Measurements from ENCODE around the gene NHLH2. TPM values are rescaled to one million over a fixed set of nuclear protein-coding genes. Genes with fewer than 3 reads are reported as not detected.

NHLH2 gene
- total and polyA plus RNA-seq, 2 experiments from 2014 or later = 0.02 TPM; not detected in 1

DNA sequence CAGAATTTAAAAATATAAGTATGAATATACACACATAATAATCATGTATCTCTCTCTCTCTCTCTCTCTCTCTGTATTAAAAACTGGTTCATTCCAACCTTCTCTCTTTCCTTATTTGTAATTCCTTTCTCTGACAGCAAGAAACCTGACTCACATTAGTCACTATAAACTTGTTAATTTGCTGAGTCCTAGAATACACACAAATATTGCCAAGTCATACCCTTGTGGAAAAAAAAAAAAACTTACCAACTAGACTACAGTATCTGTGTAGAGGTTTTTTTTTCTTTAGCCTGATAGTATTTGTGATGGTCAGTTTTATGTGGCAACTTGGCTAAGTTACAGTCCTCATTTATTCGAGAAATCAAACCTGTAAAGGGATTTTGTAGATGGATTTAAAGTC, 26.3 kb upstream of the NHLH2 start:
- Histone ChIP-seq H3K4me2 (no peak overlapping the region), H3K4me1 (ENCODE audit: insufficient read depth) (no peaks in the 10 kb centered on the region), H3K9me3 (ENCODE audit: low read depth) (no peaks in the 10 kb centered on the region), H4K20me1 (ENCODE audit: insufficient read depth, poor library complexity, severe bottlenecking) (no peaks in the 10 kb centered on the region), H2AFZ (no peak overlapping the region), H3K9me2 (replicated peaks; ENCODE audit: insufficient read depth) (no peaks in the 10 kb centered on the region), H3K27me3 (no peaks in the 10 kb centered on the region), H3K27ac (no peak overlapping the region), H3K4me3 (no peak overlapping the region), H3K36me3 (replicated peaks; ENCODE audit: insufficient read depth, low read depth) (no peaks in the 10 kb centered on the region), H3K79me2 (no peaks in the 10 kb centered on the region)
- DNase-seq (ENCODE audit: low spot score) = no peak
- WGBS (ENCODE audit: low lambda C conversion rate, missing lambda C conversion rate) = 69% methylated on average over 1 of the region's 1 CpG
- no peak for TF ChIP-seq EZH2phosphoT487 (IDR thresholded peaks at IDR 0.05; ENCODE audit: low read depth, severe bottlenecking, unreplicated experiment)
- no peak for TF ChIP-seq EZH2 (IDR thresholded peaks at IDR 0.05; ENCODE audit: borderline replicate concordance)
- TF ChIP-seq, protein P1, sequence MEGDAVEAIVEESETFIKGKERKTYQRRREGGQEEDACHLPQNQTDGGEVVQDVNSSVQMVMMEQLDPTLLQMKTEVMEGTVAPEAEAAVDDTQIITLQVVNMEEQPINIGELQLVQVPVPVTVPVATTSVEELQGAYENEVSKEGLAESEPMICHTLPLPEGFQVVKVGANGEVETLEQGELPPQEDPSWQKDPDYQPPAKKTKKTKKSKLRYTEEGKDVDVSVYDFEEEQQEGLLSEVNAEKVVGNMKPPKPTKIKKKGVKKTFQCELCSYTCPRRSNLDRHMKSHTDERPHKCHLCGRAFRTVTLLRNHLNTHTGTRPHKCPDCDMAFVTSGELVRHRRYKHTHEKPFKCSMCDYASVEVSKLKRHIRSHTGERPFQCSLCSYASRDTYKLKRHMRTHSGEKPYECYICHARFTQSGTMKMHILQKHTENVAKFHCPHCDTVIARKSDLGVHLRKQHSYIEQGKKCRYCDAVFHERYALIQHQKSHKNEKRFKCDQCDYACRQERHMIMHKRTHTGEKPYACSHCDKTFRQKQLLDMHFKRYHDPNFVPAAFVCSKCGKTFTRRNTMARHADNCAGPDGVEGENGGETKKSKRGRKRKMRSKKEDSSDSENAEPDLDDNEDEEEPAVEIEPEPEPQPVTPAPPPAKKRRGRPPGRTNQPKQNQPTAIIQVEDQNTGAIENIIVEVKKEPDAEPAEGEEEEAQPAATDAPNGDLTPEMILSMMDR (IDR thresholded peaks at IDR 0.05; ENCODE audit: poor library complexity) = no peak

DNA sequence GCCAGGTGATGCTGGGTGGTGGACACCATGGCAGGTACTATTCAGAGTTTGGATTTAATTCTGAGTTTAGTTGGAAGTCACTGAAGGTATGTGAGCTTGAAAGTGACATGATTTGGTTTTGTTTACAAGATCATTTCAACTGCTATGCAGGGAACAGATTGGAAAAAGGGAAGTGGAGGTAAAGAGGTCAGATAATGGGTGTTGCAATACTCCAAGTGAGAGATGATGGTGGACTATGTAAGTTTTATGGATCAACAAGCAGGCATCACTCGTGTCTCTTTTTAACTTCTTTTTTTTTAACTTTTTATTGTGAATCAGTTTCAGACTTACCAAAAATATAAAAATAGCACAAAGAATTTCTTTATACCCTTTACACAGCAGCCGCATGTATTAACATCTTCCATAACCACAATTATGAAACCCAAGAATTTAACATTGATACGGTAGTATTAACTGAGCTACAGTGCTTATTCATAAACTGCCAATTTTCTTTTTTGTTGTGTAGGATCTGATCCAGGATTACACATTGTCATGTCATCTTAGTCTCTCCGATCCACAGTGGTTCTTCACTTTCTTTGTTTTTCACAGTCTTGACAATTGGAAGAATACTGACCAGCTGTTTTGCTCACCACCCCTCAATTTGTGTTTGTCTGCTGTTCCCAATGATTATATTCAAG, 24.9 kb upstream of the NHLH2 start:
- Histone ChIP-seq H3K4me3 (no peak overlapping the region), H3K27me3 (no peaks in the 10 kb centered on the region), H3K9me2 (replicated peaks; ENCODE audit: insufficient read depth) (no peaks in the 10 kb centered on the region), H3K4me2 (no peak overlapping the region), H3K9me3 (ENCODE audit: low read depth) (no peaks in the 10 kb centered on the region), H3K4me1 (ENCODE audit: insufficient read depth) (no peaks in the 10 kb centered on the region), H3K27ac (no peak overlapping the region), H3K79me2 (no peaks in the 10 kb centered on the region), H4K20me1 (ENCODE audit: insufficient read depth, poor library complexity, severe bottlenecking) (no peaks in the 10 kb centered on the region), H3K36me3 (replicated peaks; ENCODE audit: insufficient read depth, low read depth) (no peaks in the 10 kb centered on the region), H2AFZ (no peak overlapping the region)
- TF ChIP-seq, protein P1 (IDR thresholded peaks at IDR 0.05; ENCODE audit: poor library complexity) = no peak
- no peak for TF ChIP-seq EZH2phosphoT487 (IDR thresholded peaks at IDR 0.05; ENCODE audit: low read depth, severe bottlenecking, unreplicated experiment)
- no peak for TF ChIP-seq EZH2 (IDR thresholded peaks at IDR 0.05; ENCODE audit: borderline replicate concordance)
- no peak for DNase-seq (ENCODE audit: low spot score)
- 68% methylated on average over 4 of the region's 4 CpGs for WGBS (ENCODE audit: low lambda C conversion rate, missing lambda C conversion rate)

DNA sequence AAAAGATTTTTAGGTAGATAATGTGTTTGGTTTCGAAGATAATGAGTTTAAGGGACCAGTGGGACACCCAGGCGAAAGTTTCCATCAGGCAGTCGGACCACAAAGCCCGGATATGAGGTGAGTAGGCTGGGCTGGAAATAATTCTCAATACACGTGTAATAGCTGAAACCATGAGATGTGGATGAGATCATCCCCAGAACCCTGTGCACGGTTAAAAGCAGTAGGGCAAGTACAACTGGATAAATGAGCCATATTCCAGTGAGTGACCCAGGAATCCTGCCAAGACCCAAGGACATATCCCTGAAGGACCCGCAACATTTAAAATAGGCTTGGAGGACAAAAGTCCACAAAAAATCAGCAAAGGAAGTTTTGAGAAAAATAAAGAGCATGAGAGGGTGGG, 21.5 kb upstream of the NHLH2 start:
- no peaks in the 10 kb centered on the region for H3K9me3 ChIP-seq (ENCODE audit: low read depth)
- H3K4me3 ChIP-seq = no peak overlapping the region
- DNase-seq (ENCODE audit: low spot score) = no peak
- H3K27ac ChIP-seq = no peak overlapping the region
- no peaks in the 10 kb centered on the region for H3K4me1 ChIP-seq (ENCODE audit: insufficient read depth)
- H4K20me1 ChIP-seq (ENCODE audit: insufficient read depth, poor library complexity, severe bottlenecking) = no peaks in the 10 kb centered on the region
- H3K4me2 ChIP-seq = no peak overlapping the region
- WGBS (ENCODE audit: low lambda C conversion rate, missing lambda C conversion rate) = 89% methylated on average over 7 of the region's 7 CpGs
- H2AFZ ChIP-seq = no peak overlapping the region
- H3K9me2 ChIP-seq (replicated peaks; ENCODE audit: insufficient read depth) = no peaks in the 10 kb centered on the region
- no peaks in the 10 kb centered on the region for H3K36me3 ChIP-seq (replicated peaks; ENCODE audit: insufficient read depth, low read depth)
- TF ChIP-seq, protein P1 (IDR thresholded peaks at IDR 0.05; ENCODE audit: poor library complexity) = no peak
- no peak for TF ChIP-seq EZH2 (IDR thresholded peaks at IDR 0.05; ENCODE audit: borderline replicate concordance)
- TF ChIP-seq EZH2phosphoT487 (IDR thresholded peaks at IDR 0.05; ENCODE audit: low read depth, severe bottlenecking, unreplicated experiment) = no peak
- H3K27me3 ChIP-seq = peaks cover 3% of the 10 kb centered on the region
- H3K79me2 ChIP-seq = no peaks in the 10 kb centered on the region
